Upper lobe of right lung (tissue), 1 donor: ENCODE results near the gene GNG12. TPM values are rescaled to one million over a fixed set of nuclear protein-coding genes. Genes with fewer than 3 reads are reported as not detected.

ENCODE experiments used
- ATAC-seq: fragments of 200-7000 bp; cut with Tn5 transposase; one replicate; pipeline ENCODE4 v1.9.1; 2020; ENCODE audit warnings: mild to moderate bottlenecking, moderate library complexity
- DNase-seq: peaks from one replicate; pipeline ENCODE4 v3.0.0-alpha.2; 2020
- H3K27ac ChIP-seq: fragments of 200-600 bp; one replicate; pipeline ENCODE4 v1.8.0; 2022
- H3K27me3 ChIP-seq: fragments of 200-600 bp; one replicate; pipeline ENCODE4 v1.8.0; 2022; ENCODE audit warnings: mild to moderate bottlenecking
- H3K36me3 ChIP-seq: fragments of 200-600 bp; one replicate; pipeline ENCODE4 v1.8.0; 2022
- H3K4me1 ChIP-seq: fragments of 200-600 bp; one replicate; pipeline ENCODE4 v1.8.0; 2022
- H3K4me3 ChIP-seq: fragments of 200-600 bp; one replicate; pipeline ENCODE4 v1.8.0; 2022; ENCODE audit warnings: mild to moderate bottlenecking
- H3K9me3 ChIP-seq: fragments of 200-600 bp; one replicate; pipeline ENCODE4 v1.8.0; 2022
- intact Hi-C: fragments of 100-400 bp; cut with DNase I; formaldehyde crosslinking; loops from one replicate; pipeline ENCODE4 v1.11.0; 2022
- total RNA-seq: library from RNA; stranded (reverse); fragmentation: NEBNext Ultra II Directional; extraction: Animal tissue kit (Norgen Biotek cat#: 25700); gene quantifications from one replicate; pipeline ENCODE4 v1.2.1, GENCODE V29; 2021
- TF ChIP-seq, protein P1 (sequence below): fragments of 200-600 bp; IDR thresholded peaks from one replicate; pipeline ENCODE4 v1.8.0; 2022; ENCODE audit warnings: antibody characterized with exemption
- donor health status: DM: no; HTN: yes; CAD: no; lungs with severe emphysema.

GNG12 gene
- total RNA-seq, 1 donor from 2014 or later: 59.8 TPM

DNA sequence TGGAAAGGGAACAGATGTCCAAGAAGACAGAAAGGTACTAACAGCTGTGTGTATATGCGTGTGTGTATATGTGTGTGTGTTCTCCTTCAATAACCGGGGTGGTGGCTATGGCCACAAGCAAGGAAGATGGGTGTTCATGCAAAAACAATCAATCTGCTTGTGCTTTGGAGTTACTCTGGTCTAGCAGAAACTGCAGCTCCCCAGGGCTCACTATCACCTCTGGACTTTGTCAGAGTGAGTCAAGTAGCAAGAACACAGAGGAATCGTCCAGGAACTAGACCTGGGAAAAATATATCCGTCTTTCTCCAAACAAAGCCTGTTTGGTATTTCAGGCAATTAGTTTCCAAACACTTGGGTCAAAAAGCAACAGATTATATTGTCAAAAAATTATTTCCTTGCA, 68.6 kb downstream of the GNG12 start:
- H3K27me3 ChIP-seq: no peaks in the 10 kb centered on the region

DNA sequence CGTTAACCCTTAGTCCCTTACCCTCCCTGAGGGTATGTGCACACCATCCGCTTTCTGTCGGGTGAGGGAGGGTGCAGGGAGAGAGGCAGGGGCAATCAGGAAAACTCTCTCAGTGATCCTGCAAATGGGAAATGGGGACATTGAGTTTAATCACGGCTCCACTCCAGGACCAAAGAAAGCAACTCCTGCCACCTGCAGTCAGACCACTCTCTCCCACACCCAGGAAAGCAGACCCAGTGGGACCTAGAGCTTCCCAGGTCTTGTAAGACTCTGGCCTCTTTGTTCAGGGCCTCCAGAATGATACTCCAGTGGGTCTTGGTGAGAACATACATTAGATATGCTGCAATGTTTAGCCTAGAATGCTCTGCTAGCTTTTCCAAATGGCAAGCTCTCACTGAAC, 71.5 kb downstream of the GNG12 start:
- Histone ChIP-seq H3K27ac (no peak overlapping the region), H3K4me1 (peaks cover 15% of the 10 kb centered on the region), H3K27me3 (no peaks in the 10 kb centered on the region), H3K9me3 (no peaks in the 10 kb centered on the region), H3K4me3 (no peak overlapping the region), H3K36me3 (no peaks in the 10 kb centered on the region)
- TF ChIP-seq, protein P1, sequence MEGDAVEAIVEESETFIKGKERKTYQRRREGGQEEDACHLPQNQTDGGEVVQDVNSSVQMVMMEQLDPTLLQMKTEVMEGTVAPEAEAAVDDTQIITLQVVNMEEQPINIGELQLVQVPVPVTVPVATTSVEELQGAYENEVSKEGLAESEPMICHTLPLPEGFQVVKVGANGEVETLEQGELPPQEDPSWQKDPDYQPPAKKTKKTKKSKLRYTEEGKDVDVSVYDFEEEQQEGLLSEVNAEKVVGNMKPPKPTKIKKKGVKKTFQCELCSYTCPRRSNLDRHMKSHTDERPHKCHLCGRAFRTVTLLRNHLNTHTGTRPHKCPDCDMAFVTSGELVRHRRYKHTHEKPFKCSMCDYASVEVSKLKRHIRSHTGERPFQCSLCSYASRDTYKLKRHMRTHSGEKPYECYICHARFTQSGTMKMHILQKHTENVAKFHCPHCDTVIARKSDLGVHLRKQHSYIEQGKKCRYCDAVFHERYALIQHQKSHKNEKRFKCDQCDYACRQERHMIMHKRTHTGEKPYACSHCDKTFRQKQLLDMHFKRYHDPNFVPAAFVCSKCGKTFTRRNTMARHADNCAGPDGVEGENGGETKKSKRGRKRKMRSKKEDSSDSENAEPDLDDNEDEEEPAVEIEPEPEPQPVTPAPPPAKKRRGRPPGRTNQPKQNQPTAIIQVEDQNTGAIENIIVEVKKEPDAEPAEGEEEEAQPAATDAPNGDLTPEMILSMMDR: no peak
- DNase-seq (no peak), ATAC-seq (no peak)
- intact Hi-C loops: no loop called here

More for the DNA sequence above, 68.6 kb downstream of the GNG12 start:
- Histone ChIP-seq H3K36me3 (no peaks in the 10 kb centered on the region), H3K27ac (no peak overlapping the region), H3K4me1 (peaks cover 10% of the 10 kb centered on the region), H3K4me3 (no peak overlapping the region), H3K9me3 (no peaks in the 10 kb centered on the region)
- intact Hi-C loops: loop anchor here (5.0 kb wide), 1 partner anchor 348 kb away; no protein-coding TSS in a partner anchor
- TF ChIP-seq, protein P1: no peak
- ATAC-seq: no peak
- DNase-seq: no peak

DNA sequence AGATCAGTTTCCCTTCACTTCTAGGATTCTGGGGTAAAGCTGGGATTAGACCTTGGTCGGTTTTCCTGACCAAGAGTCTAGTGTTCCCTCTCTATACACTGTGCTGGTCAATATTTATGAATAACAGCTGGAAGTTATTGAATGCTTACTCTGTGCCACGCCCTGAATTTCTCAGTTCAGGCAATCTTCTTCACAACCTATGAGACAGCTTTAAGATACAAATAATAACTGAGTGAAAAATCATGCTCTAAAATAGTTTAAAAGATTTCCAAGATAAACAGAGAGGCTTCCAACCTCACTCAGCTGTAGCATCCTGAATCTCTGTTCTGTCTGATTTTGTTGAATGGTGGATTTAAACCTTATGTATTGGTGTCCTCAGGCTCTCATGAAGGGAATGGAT, 72.2 kb downstream of the GNG12 start:
- ATAC-seq (no peak), DNase-seq (no peak)
- Histone ChIP-seq H3K4me1 (peaks cover 15% of the 10 kb centered on the region), H3K36me3 (no peaks in the 10 kb centered on the region), H3K27ac (no peak overlapping the region), H3K9me3 (no peaks in the 10 kb centered on the region), H3K4me3 (no peak overlapping the region), H3K27me3 (no peaks in the 10 kb centered on the region)
- TF ChIP-seq, protein P1: no peak
- intact Hi-C loops: no loop called here

DNA sequence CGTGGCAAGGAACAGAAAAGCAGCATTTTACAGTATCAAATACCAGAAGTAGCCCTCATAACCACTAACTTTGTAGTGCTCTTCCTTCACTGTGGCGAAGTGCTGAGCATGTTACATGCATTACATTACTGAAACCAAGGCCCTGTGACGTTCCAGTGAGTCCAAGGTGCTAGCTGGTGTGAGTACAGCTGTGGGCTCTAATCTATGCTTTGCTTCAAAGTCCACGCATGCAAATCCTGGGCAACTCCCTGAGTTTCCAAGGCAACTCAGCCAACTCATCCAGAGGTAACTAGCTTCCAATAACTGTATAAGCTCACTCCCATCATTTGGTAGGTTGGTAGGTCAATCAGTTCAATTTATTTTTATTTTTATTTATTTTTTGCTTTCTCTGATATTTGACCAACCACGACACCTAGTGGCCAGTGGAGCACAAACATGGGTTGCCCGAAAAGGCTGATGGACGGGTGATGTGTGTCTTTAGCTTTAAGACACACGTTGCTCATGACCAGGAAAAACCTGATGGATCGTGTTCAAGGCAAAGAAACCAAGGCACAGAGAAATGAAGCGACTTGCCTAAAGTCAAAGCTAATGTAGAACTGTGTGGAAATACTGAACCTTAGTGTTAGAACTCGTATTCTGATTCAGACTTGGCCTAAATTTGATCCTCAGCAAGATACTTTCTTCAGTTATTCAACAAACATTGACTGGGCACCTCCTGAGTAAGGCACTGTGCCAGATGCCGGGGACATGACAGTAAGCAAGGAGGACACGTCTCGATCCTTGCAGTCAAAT, 73.0 kb downstream of the GNG12 start:
- Histone ChIP-seq H3K4me3 (no peak overlapping the region), H3K27ac (no peak overlapping the region), H3K27me3 (no peaks in the 10 kb centered on the region), H3K4me1 (peaks cover 22% of the 10 kb centered on the region), H3K36me3 (no peaks in the 10 kb centered on the region), H3K9me3 (no peaks in the 10 kb centered on the region)
- intact Hi-C loops: no loop called here
- ATAC-seq: peak; percentile 76
- no peak for DNase-seq
- TF ChIP-seq, protein P1: peak; percentile 87

DNA sequence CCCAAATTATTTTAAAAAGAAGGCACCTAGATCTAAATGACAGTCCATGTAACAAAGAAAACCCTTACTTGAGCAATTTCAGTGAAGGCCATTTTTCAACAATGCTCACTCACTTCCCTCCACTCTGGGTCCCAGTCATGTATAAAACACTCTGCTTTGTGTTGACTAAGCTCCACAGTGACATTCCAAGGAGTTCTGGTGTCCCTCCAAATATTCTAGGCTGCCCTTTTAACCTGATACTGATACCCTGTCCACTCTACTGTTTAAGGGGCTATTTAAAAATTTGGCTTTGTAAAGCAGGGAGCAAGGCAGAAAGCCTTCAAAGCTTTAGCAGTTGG, 73.6 kb downstream of the GNG12 start:
- TF ChIP-seq, protein P1: no peak
- H3K27me3 ChIP-seq: no peaks in the 10 kb centered on the region

More for the DNA sequence above, 73.6 kb downstream of the GNG12 start:
- ATAC-seq (no peak), DNase-seq (no peak)
- H3K4me1 ChIP-seq: peaks cover 22% of the 10 kb centered on the region
- no peak overlapping the region for H3K4me3 ChIP-seq
- H3K9me3 ChIP-seq: no peaks in the 10 kb centered on the region
- no peak overlapping the region for H3K27ac ChIP-seq
- H3K36me3 ChIP-seq: no peaks in the 10 kb centered on the region
- intact Hi-C loops: loop anchor here (10.0 kb wide), 2 partner anchors 195 to 225 kb away; no protein-coding TSS in a partner anchor
